GM19239 (cell line): ENCODE data around the gene ZNF407.

ENCODE experiments used
- DNase-seq: peaks from one replicate; pipeline ENCODE4 v3.0.0; 2011; ENCODE audit warnings: low spot score; ENCODE audit not compliant: insufficient read length
- FAIRE-seq: peaks from 2 replicates; lab custom pipeline; 2011; peaks lifted over from hg19 to GRCh38; lab: Jason Lieb, UNC

ZNF407 gene

DNA sequence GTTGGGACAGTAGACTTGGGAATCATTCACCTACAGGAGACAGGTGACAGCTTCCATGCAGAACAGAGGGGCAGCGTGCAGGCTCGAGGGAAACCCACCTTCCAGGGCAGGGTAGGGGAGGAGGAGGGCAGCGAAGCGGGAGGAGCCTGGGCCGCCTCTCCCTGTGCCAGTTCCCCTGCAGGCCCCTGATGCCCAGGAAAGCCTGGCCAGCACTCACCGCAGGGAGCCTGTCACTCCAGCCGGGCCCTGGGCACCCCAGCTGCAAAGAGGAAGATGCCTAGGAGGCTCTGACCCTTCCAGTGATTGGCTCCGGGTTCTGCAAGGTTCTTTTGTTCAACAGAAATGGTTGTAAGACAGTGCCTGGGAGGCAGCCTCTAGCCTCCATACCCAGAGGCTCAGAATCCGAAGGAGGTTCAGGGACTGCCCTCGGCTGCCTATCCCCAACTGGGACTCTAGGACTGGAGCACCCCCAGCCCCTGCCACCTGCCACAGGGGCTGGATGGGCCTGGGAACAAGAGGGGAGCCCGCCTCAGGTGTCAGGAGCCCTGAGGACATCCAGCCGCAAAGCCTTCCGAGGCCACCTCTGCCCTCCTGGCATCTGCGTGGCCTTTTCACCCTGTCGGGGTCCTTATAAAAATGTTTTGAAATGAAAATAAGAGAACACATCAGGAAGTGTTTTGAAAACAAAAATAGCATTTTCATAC, 508.0 kb downstream of the ZNF407 start:
- FAIRE-seq (no peak), DNase-seq (no peak)

- FAIRE-seq (no peak), DNase-seq (no peak)
Observed at GRCh38 chr18:75106746-75107145, 509.1 kb downstream of the ZNF407 start.

- FAIRE-seq: no peak
- DNase-seq: no peak
Observed at GRCh38 chr18:75107196-75107930, 509.7 kb downstream of the ZNF407 start.

DNA sequence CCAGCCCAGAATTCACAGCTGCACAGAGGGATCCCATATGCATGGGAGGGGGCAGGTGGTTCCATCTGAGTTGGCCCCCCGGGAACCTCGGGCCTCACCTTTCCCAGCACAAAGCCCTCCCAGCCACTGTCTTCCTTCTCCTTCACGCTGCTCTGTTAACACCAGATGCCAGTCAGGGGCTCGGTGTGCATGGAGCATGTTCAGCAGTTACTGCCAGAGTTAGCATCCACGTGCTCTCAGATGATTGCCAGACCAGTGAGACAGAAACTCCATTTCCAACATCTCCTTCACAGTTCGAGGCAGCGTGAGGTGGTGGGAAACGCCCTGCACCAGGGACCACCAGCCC, 510.2 kb downstream of the ZNF407 start:
- FAIRE-seq: no peak
- no peak for DNase-seq

- DNase-seq (no peak), FAIRE-seq (no peak)
Observed at GRCh38 chr18:75108579-75109318, 511.1 kb downstream of the ZNF407 start.

GRCh38 chr18:75109319-75109691, 511.6 kb downstream of the ZNF407 start:
- FAIRE-seq (no peak), DNase-seq (no peak)

DNA sequence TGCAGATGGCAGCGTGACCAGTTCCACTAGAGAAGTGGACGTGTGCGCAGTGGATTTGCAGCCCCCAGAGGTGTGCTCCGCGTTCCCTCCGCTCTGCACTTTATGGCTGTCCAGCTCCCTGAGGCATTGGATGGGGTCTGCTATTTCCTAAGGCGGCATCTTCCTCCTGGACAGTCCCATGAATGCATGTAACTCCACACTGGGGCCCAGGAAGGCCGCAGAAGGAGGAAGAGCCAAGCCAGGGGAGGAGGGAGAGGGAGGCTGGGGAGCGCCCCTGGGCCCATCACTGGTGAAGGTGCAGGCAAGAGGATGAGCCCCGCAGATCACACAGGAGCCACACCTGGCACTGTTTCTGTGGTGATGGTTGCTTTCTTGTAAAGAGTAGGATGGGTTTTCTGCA, 512.1 kb downstream of the ZNF407 start:
- no peak for DNase-seq
- no peak for FAIRE-seq

DNA sequence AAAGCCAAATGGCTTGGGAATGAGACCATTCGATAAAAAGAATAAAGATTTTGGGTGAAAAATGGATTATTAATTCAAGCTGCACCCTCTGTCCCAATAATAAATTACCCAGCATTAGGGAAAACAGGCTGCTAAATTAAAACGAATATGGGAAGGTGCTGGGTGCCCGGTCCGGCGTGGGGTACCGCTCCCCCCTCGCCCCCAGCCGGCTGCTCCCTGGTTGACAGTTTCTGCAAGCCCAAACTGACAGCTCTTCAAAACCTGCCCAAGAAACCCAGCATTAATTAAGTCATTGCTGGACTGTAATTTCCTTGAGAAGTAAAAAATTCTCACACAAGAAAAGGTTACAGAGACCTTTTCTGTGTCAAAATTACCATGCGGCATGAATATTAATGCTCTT, 512.6 kb downstream of the ZNF407 start:
- DNase-seq (no peak), FAIRE-seq (no peak)

DNA sequence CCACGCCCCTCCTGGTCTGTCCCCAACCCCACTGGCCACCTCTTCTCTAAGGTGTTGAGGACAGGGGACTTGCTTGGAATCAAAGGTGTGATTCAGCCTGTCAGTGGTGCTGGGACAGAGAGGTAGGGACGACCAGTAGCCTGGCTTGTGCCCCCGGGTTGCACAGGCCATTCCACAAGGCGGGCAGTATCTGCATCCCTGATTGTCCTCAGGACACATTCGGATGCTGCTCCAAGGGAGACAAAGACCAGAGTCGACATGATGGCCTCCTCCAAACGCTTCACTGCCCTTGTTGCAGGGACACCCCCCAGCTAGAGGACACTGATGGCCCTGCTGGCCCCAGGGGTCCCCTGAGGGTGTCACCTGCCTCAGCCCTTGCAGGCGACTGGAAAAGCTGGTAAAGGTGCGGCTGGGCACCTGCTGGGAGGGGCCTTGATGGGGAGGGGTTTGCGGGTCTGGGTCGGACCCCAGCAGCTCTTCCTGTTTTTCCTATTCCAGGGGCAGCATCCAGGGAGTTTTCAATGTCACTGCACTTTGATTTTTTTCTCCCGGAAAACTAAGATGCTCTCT, 513.3 kb downstream of the ZNF407 start:
- DNase-seq: no peak
- FAIRE-seq: no peak

DNA sequence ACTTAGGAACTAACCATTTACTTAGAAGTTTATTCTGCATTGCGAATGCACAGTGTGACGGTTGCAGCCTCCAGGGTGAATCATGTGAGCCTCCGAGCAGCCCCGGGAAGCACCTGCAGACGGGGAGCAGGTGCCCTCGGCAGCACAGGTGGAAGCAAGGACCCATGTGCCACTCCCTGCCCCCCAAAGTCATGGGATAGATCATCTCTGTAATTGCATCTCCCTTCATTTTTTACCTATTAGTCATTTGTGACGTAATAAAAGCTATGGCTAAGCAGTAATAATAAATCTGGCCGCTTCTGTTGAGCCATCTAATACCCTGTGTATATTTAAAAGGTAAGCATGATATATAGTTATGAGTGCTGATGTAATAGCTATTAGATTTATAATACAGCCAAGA, 514.1 kb downstream of the ZNF407 start:
- DNase-seq: no peak
- no peak for FAIRE-seq

- DNase-seq (no peak), FAIRE-seq (no peak)
Observed at GRCh38 chr18:75112186-75113096, 514.8 kb downstream of the ZNF407 start.

DNA sequence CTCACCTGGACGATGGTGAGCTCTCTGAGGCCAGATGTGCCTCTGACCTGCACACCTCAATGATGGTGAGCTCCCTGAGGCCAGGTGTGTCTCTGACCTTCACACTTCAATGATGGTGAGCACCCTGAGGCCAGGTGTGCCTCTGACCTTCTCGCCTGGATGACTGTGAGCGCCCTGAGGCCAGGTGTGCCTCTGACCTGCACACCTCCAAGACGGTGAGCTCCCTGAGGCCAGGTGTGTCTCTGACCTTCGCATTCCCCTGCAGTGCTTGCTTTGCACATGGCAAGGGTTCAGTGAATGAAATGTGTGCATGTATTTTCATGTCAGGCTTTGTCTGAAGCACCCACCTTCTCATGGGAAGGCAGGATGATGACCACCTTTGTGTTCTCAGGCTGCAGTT, 515.8 kb downstream of the ZNF407 start:
- no peak for DNase-seq
- no peak for FAIRE-seq

DNA sequence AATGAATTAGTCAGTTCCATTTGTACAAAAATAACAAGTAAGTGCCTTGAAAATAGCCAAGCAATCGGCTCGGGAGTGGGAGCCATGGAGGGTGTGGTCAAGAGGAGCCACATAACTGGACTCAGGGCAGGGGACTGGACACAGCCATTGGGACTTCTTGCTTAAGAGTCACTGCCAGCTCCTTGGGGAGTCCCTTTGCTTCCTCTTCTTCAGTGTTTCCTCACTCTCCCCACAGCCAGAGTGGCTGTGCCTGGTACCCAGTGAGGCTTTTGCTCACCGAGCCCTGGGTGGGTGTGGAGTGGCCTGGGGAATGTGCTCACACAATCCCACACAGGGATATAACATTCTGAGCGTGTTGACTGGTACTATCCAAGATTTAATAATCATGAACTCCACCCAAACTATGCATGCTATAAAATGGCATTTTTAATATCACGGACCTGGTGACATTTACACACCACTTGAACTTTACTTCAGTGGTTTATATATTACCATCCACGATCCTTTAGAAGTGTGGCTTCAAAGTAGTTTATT, 516.6 kb downstream of the ZNF407 start:
- FAIRE-seq (no peak), DNase-seq (no peak)
